A673 (cell line): Measurements from ENCODE around the gene TIMM29. TPM values are rescaled to one million over a fixed set of nuclear protein-coding genes. Genes with fewer than 3 reads are reported as not detected.

ENCODE experiments used
- BruUV-seq: library from RNA; stranded (reverse); fragments of 400-500 nt; replicated peaks from 2 replicates; lab custom pipeline; 2021; lab: Mats Ljungman, UMichigan
- CTCF ChIA-PET: fragments of 300-600 bp; sonication (Branson Sonifier 250); formaldehyde crosslinking; loops from one replicate; lab custom pipeline; 2022; ENCODE audit warnings: antibody characterized with exemption; lab: Charles Lee
- POLR2A ChIA-PET: fragments of 300-600 bp; sonication (Branson Sonifier 250); formaldehyde crosslinking; loops from one replicate; lab custom pipeline; 2022; ENCODE audit warnings: antibody characterized with exemption; ENCODE audit not compliant: low non-redundant PET; lab: Charles Lee
- DNase-seq: peaks from one replicate; pipeline ENCODE4 v3.0.0-alpha.2; 2015; ENCODE audit warnings: low spot score
- H3K27ac ChIP-seq: fragments of 200-600 bp; sonication (generic); 2 replicates; pipeline ENCODE4 v1.5.1; 2016; ENCODE audit warnings: mixed run types, low read depth, mild to moderate bottlenecking, mixed read lengths, antibody characterized with exemption, low read length; ENCODE audit not compliant: poor library complexity, severe bottlenecking
- H3K27me3 ChIP-seq: fragments of 200-600 bp; sonication (generic); replicated peaks from 2 replicates; pipeline ENCODE4 v1.6.1; 2017; ENCODE audit warnings: mixed run types, low read depth, mild to moderate bottlenecking, mixed read lengths, antibody characterized with exemption, low read length; ENCODE audit not compliant: insufficient read depth, poor library complexity
- H3K36me3 ChIP-seq: fragments of 200-600 bp; sonication (generic); 2 replicates; pipeline ENCODE4 v1.6.1; 2016; ENCODE audit warnings: mixed run types, mild to moderate bottlenecking, mixed read lengths, antibody characterized with exemption, low read length; ENCODE audit not compliant: insufficient read depth, poor library complexity, severe bottlenecking
- H3K4me1 ChIP-seq: fragments of 200-600 bp; sonication (generic); 2 replicates; pipeline ENCODE4 v1.6.1; 2017; ENCODE audit warnings: mixed run types, mild to moderate bottlenecking, mixed read lengths, antibody characterized with exemption, low read length; ENCODE audit not compliant: insufficient read depth, poor library complexity, severe bottlenecking
- H3K4me3 ChIP-seq: fragments of 200-600 bp; sonication (generic); 2 replicates; pipeline ENCODE4 v1.5.1; 2016; ENCODE audit warnings: low read depth, mixed run types, mild to moderate bottlenecking, mixed read lengths, low read length; ENCODE audit not compliant: poor library complexity, severe bottlenecking
- H3K9me3 ChIP-seq: fragments of 200-600 bp; sonication (generic); 2 replicates; pipeline ENCODE4 v1.6.1; 2016; ENCODE audit warnings: mixed run types, low read depth, mild to moderate bottlenecking, mixed read lengths, antibody characterized with exemption, low read length; ENCODE audit not compliant: poor library complexity, severe bottlenecking
- EZH2 ChIP-seq: fragments of 200-600 bp; sonication (generic); IDR thresholded peaks from 2 replicates; pipeline ENCODE4 v1.6.1; 2017; ENCODE audit warnings: borderline replicate concordance, low read depth, mild to moderate bottlenecking, mixed read lengths, antibody characterized with exemption, low read length; ENCODE audit not compliant: poor library complexity, severe bottlenecking
- intact Hi-C: fragments of 100-400 bp; cut with micrococcal nuclease; formaldehyde crosslinking; loops from one replicate; pipeline ENCODE4 v1.10.0; 2022; ENCODE audit not compliant: unreplicated experiment
- total RNA-seq: library from RNA; stranded (reverse); gene quantifications from 2 replicates; pipeline ENCODE4 v1.2.3, GENCODE V29; 2021
- TF ChIP-seq, protein P1 (sequence below): fragments of 300-800, 200-600 bp; sonication (generic); conservative IDR thresholded peaks from 2 replicates; pipeline ENCODE4 v1.5.1; 2017; ENCODE audit warnings: low read depth, mild to moderate bottlenecking, antibody characterized with exemption, low read length, moderate library complexity, mixed read lengths

Gene TIMM29
- total RNA-seq, 1 experiment from 2014 or later, result 30.0 TPM

DNA sequence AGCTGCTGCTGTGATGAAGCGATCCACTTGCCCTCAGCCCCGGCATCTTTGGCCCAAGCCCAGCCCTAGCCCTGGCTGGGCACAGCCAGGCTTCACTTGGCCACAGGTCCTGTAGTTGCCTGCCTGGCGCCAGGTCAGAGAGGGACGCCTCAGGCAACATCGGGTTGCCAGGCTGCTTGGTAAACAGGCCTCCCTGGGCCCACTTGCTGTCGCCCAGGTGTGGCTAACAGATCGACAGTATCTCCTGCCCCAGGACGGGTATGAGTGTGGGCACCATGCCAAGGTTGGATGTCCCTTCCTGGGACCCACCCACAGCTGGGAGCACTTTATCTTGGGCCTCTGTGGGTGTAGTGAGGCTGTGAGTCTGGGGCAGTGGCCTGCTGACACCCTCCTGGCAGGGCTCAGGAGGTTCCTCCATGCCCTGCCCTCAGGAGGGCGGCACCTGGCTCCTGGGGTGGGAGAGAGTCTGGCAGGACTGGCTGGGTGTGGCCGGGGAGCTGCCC, 29.4 kb upstream of the TIMM29 start:
- BruUV-seq, result no TSS peak
- intact Hi-C loops, result no loop called here
- Histone ChIP-seq H3K9me3 (no peaks in the 10 kb centered on the region), H3K36me3 (no peaks in the 10 kb centered on the region), H3K27ac (no peak overlapping the region), H3K4me3 (no peak overlapping the region), H3K27me3 (no peaks in the 10 kb centered on the region), H3K4me1 (peaks cover 2% of the 10 kb centered on the region)
- TF ChIP-seq, protein P1, sequence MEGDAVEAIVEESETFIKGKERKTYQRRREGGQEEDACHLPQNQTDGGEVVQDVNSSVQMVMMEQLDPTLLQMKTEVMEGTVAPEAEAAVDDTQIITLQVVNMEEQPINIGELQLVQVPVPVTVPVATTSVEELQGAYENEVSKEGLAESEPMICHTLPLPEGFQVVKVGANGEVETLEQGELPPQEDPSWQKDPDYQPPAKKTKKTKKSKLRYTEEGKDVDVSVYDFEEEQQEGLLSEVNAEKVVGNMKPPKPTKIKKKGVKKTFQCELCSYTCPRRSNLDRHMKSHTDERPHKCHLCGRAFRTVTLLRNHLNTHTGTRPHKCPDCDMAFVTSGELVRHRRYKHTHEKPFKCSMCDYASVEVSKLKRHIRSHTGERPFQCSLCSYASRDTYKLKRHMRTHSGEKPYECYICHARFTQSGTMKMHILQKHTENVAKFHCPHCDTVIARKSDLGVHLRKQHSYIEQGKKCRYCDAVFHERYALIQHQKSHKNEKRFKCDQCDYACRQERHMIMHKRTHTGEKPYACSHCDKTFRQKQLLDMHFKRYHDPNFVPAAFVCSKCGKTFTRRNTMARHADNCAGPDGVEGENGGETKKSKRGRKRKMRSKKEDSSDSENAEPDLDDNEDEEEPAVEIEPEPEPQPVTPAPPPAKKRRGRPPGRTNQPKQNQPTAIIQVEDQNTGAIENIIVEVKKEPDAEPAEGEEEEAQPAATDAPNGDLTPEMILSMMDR, result no peak
- no peak for TF ChIP-seq EZH2
- DNase-seq, result no peak
- ChIA-PET CTCF (no interaction called here), POLR2A (no interaction called here)

DNA sequence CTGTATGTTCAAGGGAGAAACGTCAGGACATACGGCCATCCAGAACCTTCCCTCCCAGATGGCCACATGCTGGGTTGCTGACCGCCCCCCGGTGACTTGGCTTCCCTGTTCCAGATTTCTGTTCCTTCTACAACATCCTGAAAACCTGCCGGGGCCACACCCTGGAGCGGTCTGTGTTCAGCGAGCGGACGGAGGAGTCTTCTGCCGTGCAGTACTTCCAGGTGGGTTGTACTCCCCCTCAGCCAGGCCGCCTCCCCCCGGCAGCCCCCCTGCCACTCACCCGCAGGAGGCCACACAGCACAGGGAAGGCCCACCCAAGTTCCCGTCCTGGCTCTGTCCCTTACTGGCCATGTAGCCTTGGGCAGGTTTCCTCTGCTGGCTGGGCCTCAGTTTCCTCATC, 20.7 kb upstream of the TIMM29 start:
- intact Hi-C loops, result no loop called here
- Histone ChIP-seq H3K4me3 (no peak overlapping the region), H3K4me1 (no peaks in the 10 kb centered on the region), H3K36me3 (peaks cover 31% of the 10 kb centered on the region), H3K27ac (no peak overlapping the region), H3K27me3 (no peaks in the 10 kb centered on the region), H3K9me3 (no peaks in the 10 kb centered on the region)
- CTCF ChIA-PET, result no interaction called here
- no peak for TF ChIP-seq EZH2
- TF ChIP-seq, protein P1, result no peak
- no peak for DNase-seq
- POLR2A ChIA-PET, result no interaction called here
- BruUV-seq, result no TSS peak

DNA sequence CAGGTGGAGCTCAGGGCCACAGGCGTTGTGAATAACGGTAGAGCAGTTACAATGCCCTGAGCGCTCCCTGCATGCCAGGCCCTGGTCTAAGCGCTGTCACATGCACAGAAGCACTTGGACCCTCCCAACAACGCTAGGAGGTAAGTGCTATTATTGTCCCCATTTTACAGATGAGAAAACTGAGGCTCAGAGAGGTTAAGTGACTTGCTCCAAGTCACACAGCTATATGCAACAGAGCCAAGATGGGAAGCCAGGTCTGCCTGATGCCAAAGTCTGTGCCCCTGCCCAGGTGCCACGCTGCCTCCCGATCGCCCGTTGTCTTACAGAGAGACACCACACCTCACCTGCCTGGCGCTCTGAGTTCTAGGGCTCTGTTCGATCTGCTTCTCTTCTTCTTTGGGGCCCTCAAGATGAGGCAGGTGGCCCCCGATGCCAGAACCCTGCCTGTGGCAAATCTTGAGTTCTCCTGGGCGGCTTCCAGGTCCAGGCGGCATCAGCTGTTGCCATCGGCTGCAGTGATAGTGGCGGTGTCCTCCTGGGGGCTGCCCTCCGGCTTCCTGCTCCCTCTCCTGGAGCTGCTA, 20.1 kb upstream of the TIMM29 start:
- intact Hi-C loops, result no loop called here
- H3K27me3 ChIP-seq, result no peaks in the 10 kb centered on the region
- ChIA-PET CTCF (no interaction called here), POLR2A (no interaction called here)
- H3K4me3 ChIP-seq, result no peak overlapping the region
- H3K9me3 ChIP-seq, result no peaks in the 10 kb centered on the region
- H3K4me1 ChIP-seq, result no peaks in the 10 kb centered on the region
- no peak overlapping the region for H3K27ac ChIP-seq
- no TSS peak for BruUV-seq
- peaks cover 31% of the 10 kb centered on the region for H3K36me3 ChIP-seq
- no peak for TF ChIP-seq EZH2
- TF ChIP-seq, protein P1, result no peak
- DNase-seq, result no peak
